Common myeloid progenitor, CD34-positive (primary cell): Measurements from ENCODE around the gene SPATA3.
"Not testable (repeated sequence)": the region's sequence is repeated elsewhere in the genome, so short reads cannot be mapped to it uniquely, and the experiment has no call there.

Source experiments
- CTCF ChIA-PET: fragments of 350-600 bp; sonication (Branson Sonifier 250); formaldehyde crosslinking; loops from one replicate; lab custom pipeline; 2021; ENCODE audit warnings: antibody characterized with exemption; lab: Charles Lee
- POLR2A ChIA-PET: fragments of 350-600 bp; sonication (Branson Sonifier 250); formaldehyde crosslinking; loops from one replicate; lab custom pipeline; 2021; ENCODE audit warnings: antibody characterized with exemption; lab: Charles Lee
- DNase-seq, 3 donors: peaks; one replicate each; pipeline versions ENCODE4 v3.0.0 to v3.0.0-alpha.2; 2013
- H3K27ac ChIP-seq, 2 experiments: 1 replicate in 1 of 2; 2 replicates in 1 of 2; pipeline ENCODE4 v1.7.0; 2013; ENCODE audit warnings: inconsistent platforms in 2 of 2, low read length in 2 of 2, mild to moderate bottlenecking in 2 of 2, low read depth in 1 of 2, moderate library complexity in 1 of 2; ENCODE audit not compliant: severe bottlenecking in 2 of 2, insufficient read depth in 1 of 2, poor library complexity in 1 of 2
- H3K27me3 ChIP-seq, 5 experiments: replicated peaks in 2 of 5; 1 replicate in 3 of 5; 2 replicates in 2 of 5; pipeline versions ENCODE4 v1.6.1 to v1.7.0; 2013; ENCODE audit warnings: low read length in 4 of 5, mild to moderate bottlenecking in 2 of 5, moderate library complexity in 2 of 5, inconsistent platforms in 1 of 5; ENCODE audit not compliant: insufficient read depth in 5 of 5, control insufficient read depth in 4 of 5
- H3K36me3 ChIP-seq, 4 experiments: 1 replicate in 2 of 4; 2 replicates in 2 of 4; pipeline versions ENCODE4 v1.6.1 to v1.7.0; 2013; ENCODE audit warnings: low read length in 3 of 4, control low read depth in 1 of 4, mild to moderate bottlenecking in 1 of 4; ENCODE audit not compliant: control insufficient read depth in 4 of 4, insufficient read depth in 4 of 4
- H3K4me1 ChIP-seq, 4 experiments: 1 replicate in 3 of 4; 2 replicates in 1 of 4; pipeline versions ENCODE4 v1.6.1 to v1.7.1; 2013; ENCODE audit warnings: low read length in 3 of 4, mild to moderate bottlenecking in 3 of 4, control low read depth in 1 of 4, inconsistent platforms in 1 of 4, moderate library complexity in 1 of 4; ENCODE audit not compliant: control insufficient read depth in 4 of 4, insufficient read depth in 4 of 4; ENCODE audit errors: control extremely low read depth in 1 of 4
- H3K4me3 ChIP-seq, 7 experiments: 1 replicate in 4 of 7; 2 replicates in 3 of 7; pipeline versions ENCODE4 v1.5.1 to v1.7.0; 2013; ENCODE audit warnings: mild to moderate bottlenecking in 7 of 7, low read length in 6 of 7, moderate library complexity in 6 of 7, inconsistent platforms in 2 of 7, low read depth in 2 of 7, control low read depth in 1 of 7; ENCODE audit not compliant: insufficient read depth in 4 of 7, control insufficient read depth in 1 of 7; ENCODE audit errors: extremely low read depth in 1 of 7
- H3K9me3 ChIP-seq, 5 experiments: 1 replicate in 4 of 5; 2 replicates in 1 of 5; pipeline versions ENCODE4 v1.6.1 to v1.7.1; 2013; ENCODE audit warnings: low read length in 4 of 5, mild to moderate bottlenecking in 2 of 5, inconsistent platforms in 1 of 5, low read depth in 1 of 5, moderate library complexity in 1 of 5; ENCODE audit not compliant: control insufficient read depth in 4 of 5, insufficient read depth in 2 of 5; ENCODE audit errors: control extremely low read depth in 1 of 5
- WGBS: methylation state at CpG from one replicate; pipeline ENCODE4 v1.1.5; 2013; ENCODE audit not compliant: insufficient coverage; 5-methylcytosine and 5-hydroxymethylcytosine counted together

Gene SPATA3

DNA sequence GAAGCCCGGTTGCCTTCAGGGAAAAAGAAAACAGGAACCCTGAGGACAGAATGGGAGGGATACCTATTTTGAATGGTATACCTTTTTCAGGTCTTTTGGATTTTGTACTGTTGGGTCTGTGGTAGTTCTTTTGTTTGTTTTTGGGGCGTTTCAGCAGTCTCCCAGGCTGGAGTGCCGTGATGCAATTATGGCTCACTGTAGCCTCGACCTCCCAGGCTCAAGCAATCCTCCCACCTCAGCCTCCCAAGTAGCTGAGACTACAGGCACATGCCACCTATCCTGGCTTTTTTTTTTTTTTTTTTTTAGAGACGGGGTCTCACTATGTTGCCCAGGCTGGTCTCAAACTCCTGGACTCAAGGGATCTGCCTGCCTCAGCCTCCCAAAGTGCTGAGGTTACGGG, 27.6 kb upstream of the SPATA3 start:
- POLR2A ChIA-PET = not testable (repeated sequence)
- 91% methylated on average over 5 of the region's 6 CpGs for WGBS

DNA sequence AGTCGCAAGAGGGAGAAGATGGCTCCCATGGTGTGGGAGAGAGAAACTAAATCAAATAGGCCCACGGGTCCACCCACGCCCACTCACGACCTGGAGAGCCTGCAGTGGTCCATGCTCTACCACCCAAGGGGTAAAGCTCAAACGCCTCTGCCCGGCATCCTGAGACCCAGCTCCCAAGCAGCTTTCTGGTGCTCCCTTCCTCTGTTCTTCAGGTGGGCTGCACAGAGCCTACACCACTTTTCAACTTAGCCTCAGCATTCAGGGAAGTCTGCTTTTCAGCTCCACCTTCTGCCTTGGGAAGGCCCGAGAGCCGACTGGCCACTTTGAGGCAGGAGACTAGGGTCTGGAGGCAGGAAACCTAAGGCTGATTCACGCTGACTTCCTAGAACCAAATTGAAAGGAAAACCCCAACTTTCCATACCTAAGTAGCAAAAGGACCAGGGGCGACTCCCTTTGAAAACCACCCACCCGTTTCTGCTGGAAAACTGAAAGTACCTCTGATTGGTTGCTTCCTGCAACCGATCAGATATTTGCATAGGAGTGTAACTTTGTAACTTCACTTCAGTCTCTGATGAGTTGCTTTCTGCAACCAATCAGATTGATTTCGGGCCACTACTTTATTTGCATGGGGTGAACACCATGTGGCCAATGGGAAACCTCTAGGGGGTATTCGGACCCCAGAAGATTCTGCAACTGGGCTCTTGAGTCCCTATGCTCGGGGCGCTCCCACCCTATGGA, 26.8 kb upstream of the SPATA3 start:
- no peak for DNase-seq
- Histone ChIP-seq H3K4me1 (peaks cover 0 to 5% (median 3%) of the 10 kb centered on the region in 4 experiments), H3K27me3 (no peaks in the 10 kb centered on the region), H3K9me3 (no peaks in the 10 kb centered on the region), H3K36me3 (no peaks in the 10 kb centered on the region), H3K4me3 (peak overlapping the region in 1 of 7 experiments; percentile 23), H3K27ac (no peak overlapping the region)
- POLR2A ChIA-PET = no interaction called here
- WGBS = 89% methylated on average over 16 of the region's 16 CpGs
- CTCF ChIA-PET = interaction anchor here (2.2 kb wide), 1 partner anchor 55 kb away, joined by 6 read pairs; no protein-coding TSS in a partner anchor

More for the DNA sequence above, 27.6 kb upstream of the SPATA3 start:
- not testable (repeated sequence) for H3K36me3 ChIP-seq, DNase-seq, H3K27ac ChIP-seq, H3K27me3 ChIP-seq, H3K9me3 ChIP-seq, H3K4me3 ChIP-seq, H3K4me1 ChIP-seq
- CTCF ChIA-PET = interaction anchor here (2.0 to 2.2 kb wide), 2 partner anchors 19 to 55 kb away, joined by 6 to 8 read pairs; no protein-coding TSS in a partner anchor

GRCh38 chr2:230969659-230970015, 26.3 kb upstream of the SPATA3 start:
- Histone ChIP-seq H3K4me1 (peaks cover 0 to 9% (median 4%) of the 10 kb centered on the region in 4 experiments), H3K36me3 (no peaks in the 10 kb centered on the region), H3K4me3 (no peak overlapping the region), H3K9me3 (no peaks in the 10 kb centered on the region), H3K27ac (no peak overlapping the region), H3K27me3 (no peaks in the 10 kb centered on the region)
- CTCF ChIA-PET = interaction anchor here (1.0 kb wide), 1 partner anchor 17 kb away, joined by 4 read pairs; no protein-coding TSS in a partner anchor
- POLR2A ChIA-PET = no interaction called here
- no peak for DNase-seq
- no CpG with 5 or more reads among the region's 2 CpGs for WGBS

DNA sequence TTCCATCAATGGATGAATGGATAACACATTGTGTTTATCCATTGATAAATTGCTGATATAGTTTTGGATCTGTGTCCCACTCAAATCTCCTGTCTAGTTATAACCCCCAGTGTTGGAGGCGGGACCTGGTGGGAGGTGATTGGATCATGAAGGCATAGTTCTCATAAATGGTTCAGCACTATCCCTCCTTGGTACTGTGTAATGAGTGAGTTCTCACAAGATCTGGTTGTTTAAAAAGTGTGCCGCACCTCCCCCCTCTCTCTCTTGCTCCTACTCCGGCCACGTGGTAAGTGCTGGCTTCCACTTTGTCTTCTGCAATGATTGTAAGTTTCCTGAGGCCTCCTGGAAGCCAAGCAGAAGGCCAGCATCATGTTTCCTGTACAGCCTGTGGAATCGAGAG, 23.9 kb upstream of the SPATA3 start:
- 89% methylated on average over 4 of the region's 5 CpGs for WGBS
- ChIA-PET POLR2A (interaction anchor here (0.6 kb wide), 1 partner anchor 55 kb away, joined by 3 read pairs; no protein-coding TSS in a partner anchor), CTCF (interaction anchor here (1.7 kb wide), 1 partner anchor 18 kb away, joined by 3 read pairs; no protein-coding TSS in a partner anchor)
- Histone ChIP-seq H3K36me3 (no peaks in the 10 kb centered on the region), H3K27ac (no peak overlapping the region), H3K27me3 (no peaks in the 10 kb centered on the region), H3K9me3 (no peaks in the 10 kb centered on the region), H3K4me3 (no peak overlapping the region), H3K4me1 (peaks cover 0 to 21% (median 6%) of the 10 kb centered on the region in 4 experiments)
- no peak for DNase-seq

GRCh38 chr2:230974096-230974913, 21.6 kb upstream of the SPATA3 start:
- DNase-seq = peak; percentile 34 to 85 (median 75)
- Histone ChIP-seq H3K27me3 (no peaks in the 10 kb centered on the region), H3K36me3 (no peaks in the 10 kb centered on the region), H3K9me3 (no peaks in the 10 kb centered on the region), H3K27ac (no peak overlapping the region), H3K4me3 (peak overlapping the region in 1 of 7 experiments; percentile 16), H3K4me1 (peaks cover 0 to 23% (median 5%) of the 10 kb centered on the region in 4 experiments)
- ChIA-PET CTCF (interaction anchor here (0.7 to 1.6 kb wide), 6 partner anchors 12 to 84 kb away, joined by 3 to 4 read pairs (median 3); no protein-coding TSS in a partner anchor), POLR2A (interaction anchor here (1.2 kb wide), 1 partner anchor 11 kb away, joined by 4 read pairs; no protein-coding TSS in a partner anchor)
- WGBS = 92% methylated on average over 11 of the region's 17 CpGs

DNA sequence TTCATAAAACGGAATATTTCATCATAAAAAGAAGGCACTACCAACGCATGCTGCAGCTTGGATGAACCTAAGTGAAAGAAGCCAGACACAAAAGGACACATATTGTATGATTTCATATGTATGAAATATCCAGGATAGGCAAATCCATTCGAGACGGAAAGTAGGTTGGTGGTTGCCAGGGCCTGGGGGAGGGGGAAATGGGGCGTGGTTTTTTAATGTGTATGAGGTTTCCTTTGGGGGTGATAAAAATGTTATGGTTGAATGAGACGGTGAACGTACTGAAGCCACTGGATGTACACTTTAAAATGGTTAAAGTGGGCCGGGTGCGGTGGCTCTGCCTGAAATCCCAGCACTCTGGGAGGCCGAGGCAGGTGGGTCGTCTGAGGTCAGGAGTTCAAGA, 20.0 kb upstream of the SPATA3 start:
- peak in 1 of 3 donors; percentile 15 for DNase-seq
- Histone ChIP-seq H3K27me3 (no peaks in the 10 kb centered on the region), H3K4me1 (peaks cover 0 to 23% (median 5%) of the 10 kb centered on the region in 4 experiments), H3K9me3 (no peaks in the 10 kb centered on the region), H3K27ac (no peak overlapping the region), H3K4me3 (no peak overlapping the region), H3K36me3 (no peaks in the 10 kb centered on the region)
- POLR2A ChIA-PET = no interaction called here
- 53% methylated on average over 7 of the region's 11 CpGs for WGBS
- CTCF ChIA-PET = interaction anchor here (0.9 to 1.4 kb wide), 5 partner anchors 9 to 139 kb away, joined by 3 to 4 read pairs (median 3); no protein-coding TSS in a partner anchor
